Common myeloid progenitor, CD34-positive (primary cell): ENCODE measurements around the gene CHRDL2.

Experiments
- CTCF ChIA-PET: fragments of 350-600 bp; sonication (Branson Sonifier 250); formaldehyde crosslinking; loops from one replicate; lab custom pipeline; 2021; ENCODE audit warnings: antibody characterized with exemption; lab: Charles Lee
- POLR2A ChIA-PET: fragments of 350-600 bp; sonication (Branson Sonifier 250); formaldehyde crosslinking; loops from one replicate; lab custom pipeline; 2021; ENCODE audit warnings: antibody characterized with exemption; lab: Charles Lee
- DNase-seq, 3 donors: peaks; one replicate each; pipeline versions ENCODE4 v3.0.0 to v3.0.0-alpha.2; 2013
- H3K27ac ChIP-seq, 2 experiments: 1 replicate in 1 of 2; 2 replicates in 1 of 2; pipeline ENCODE4 v1.7.0; 2013; ENCODE audit warnings: inconsistent platforms in 2 of 2, low read length in 2 of 2, mild to moderate bottlenecking in 2 of 2, low read depth in 1 of 2, moderate library complexity in 1 of 2; ENCODE audit not compliant: severe bottlenecking in 2 of 2, insufficient read depth in 1 of 2, poor library complexity in 1 of 2
- H3K27me3 ChIP-seq, 5 experiments: replicated peaks in 2 of 5; 1 replicate in 3 of 5; 2 replicates in 2 of 5; pipeline versions ENCODE4 v1.6.1 to v1.7.0; 2013; ENCODE audit warnings: low read length in 4 of 5, mild to moderate bottlenecking in 2 of 5, moderate library complexity in 2 of 5, inconsistent platforms in 1 of 5; ENCODE audit not compliant: insufficient read depth in 5 of 5, control insufficient read depth in 4 of 5
- H3K36me3 ChIP-seq, 4 experiments: 1 replicate in 2 of 4; 2 replicates in 2 of 4; pipeline versions ENCODE4 v1.6.1 to v1.7.0; 2013; ENCODE audit warnings: low read length in 3 of 4, control low read depth in 1 of 4, mild to moderate bottlenecking in 1 of 4; ENCODE audit not compliant: control insufficient read depth in 4 of 4, insufficient read depth in 4 of 4
- H3K4me1 ChIP-seq, 4 experiments: 1 replicate in 3 of 4; 2 replicates in 1 of 4; pipeline versions ENCODE4 v1.6.1 to v1.7.1; 2013; ENCODE audit warnings: low read length in 3 of 4, mild to moderate bottlenecking in 3 of 4, control low read depth in 1 of 4, inconsistent platforms in 1 of 4, moderate library complexity in 1 of 4; ENCODE audit not compliant: control insufficient read depth in 4 of 4, insufficient read depth in 4 of 4; ENCODE audit errors: control extremely low read depth in 1 of 4
- H3K4me3 ChIP-seq, 7 experiments: 1 replicate in 4 of 7; 2 replicates in 3 of 7; pipeline versions ENCODE4 v1.5.1 to v1.7.0; 2013; ENCODE audit warnings: mild to moderate bottlenecking in 7 of 7, low read length in 6 of 7, moderate library complexity in 6 of 7, inconsistent platforms in 2 of 7, low read depth in 2 of 7, control low read depth in 1 of 7; ENCODE audit not compliant: insufficient read depth in 4 of 7, control insufficient read depth in 1 of 7; ENCODE audit errors: extremely low read depth in 1 of 7
- H3K9me3 ChIP-seq, 5 experiments: 1 replicate in 4 of 5; 2 replicates in 1 of 5; pipeline versions ENCODE4 v1.6.1 to v1.7.1; 2013; ENCODE audit warnings: low read length in 4 of 5, mild to moderate bottlenecking in 2 of 5, inconsistent platforms in 1 of 5, low read depth in 1 of 5, moderate library complexity in 1 of 5; ENCODE audit not compliant: control insufficient read depth in 4 of 5, insufficient read depth in 2 of 5; ENCODE audit errors: control extremely low read depth in 1 of 5
- WGBS: methylation state at CpG from one replicate; pipeline ENCODE4 v1.1.5; 2013; ENCODE audit not compliant: insufficient coverage; 5-methylcytosine and 5-hydroxymethylcytosine counted together

The CHRDL2 gene

DNA sequence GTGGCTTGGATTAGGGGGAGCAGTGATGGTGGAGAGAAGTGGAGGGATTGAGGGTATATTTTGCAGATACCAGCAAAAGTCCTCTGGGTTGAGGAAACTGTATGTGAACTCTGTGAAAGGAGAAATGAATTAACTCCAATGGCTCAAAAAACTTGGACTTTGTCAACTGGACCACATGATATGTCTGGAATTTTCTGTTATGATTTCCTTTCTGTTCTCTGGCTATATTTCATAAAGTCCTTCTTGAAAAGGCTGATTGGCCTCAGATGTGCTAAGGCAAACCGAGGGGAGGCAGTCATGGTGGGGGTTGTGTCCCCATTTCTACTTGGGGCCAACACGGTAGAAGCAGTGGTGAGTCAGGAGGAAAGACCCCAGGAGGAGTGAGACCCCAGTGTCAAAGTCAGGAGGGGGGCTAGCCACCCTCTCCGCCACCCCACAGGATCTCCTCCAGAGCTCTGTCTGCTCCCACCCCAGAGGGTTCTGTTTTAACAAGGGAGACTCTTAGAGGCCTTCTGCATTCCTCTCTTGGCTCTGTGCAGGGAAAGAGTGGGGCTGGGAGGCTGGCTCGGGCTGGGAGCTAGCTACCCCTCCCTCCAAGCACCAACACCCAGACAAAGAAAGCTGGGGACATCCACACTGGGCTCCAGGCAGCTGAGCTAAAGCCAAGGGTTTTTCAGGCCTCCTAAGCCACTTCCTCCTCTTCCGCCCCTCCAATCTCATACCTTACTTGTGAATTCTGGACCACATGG, 13.8 kb downstream of the CHRDL2 start:
- Histone ChIP-seq H3K4me1 (no peaks in the 10 kb centered on the region), H3K27me3 (no peaks in the 10 kb centered on the region), H3K4me3 (no peak overlapping the region), H3K36me3 (no peaks in the 10 kb centered on the region), H3K27ac (no peak overlapping the region), H3K9me3 (no peaks in the 10 kb centered on the region)
- 100% methylated on average over 1 of the region's 5 CpGs for WGBS
- ChIA-PET POLR2A (no interaction called here), CTCF (interaction anchor here (1.1 to 1.8 kb wide), 3 partner anchors 9 to 16 kb away, joined by 3 to 5 read pairs (median 4); no protein-coding TSS in a partner anchor)
- no peak for DNase-seq

DNA sequence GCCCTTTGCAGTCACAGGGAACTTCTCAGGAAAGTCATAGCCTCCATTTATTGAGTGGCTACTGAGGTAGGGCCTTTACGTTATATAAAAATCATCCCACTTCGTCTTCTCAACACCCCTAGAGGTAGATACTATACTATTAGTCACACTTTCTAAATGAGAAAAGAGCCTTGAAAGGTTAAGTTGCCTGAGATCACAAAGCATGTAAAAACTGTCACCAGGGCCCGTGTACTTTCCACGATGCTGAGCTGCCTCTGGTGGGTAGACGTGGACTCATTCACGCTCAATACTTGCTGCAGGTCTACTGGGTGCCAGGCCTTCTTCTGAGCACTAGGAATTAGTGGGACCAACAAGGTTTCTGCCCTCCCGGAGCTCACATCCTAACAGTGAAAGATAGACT, 16.3 kb downstream of the CHRDL2 start:
- Histone ChIP-seq H3K4me3 (no peak overlapping the region), H3K9me3 (no peaks in the 10 kb centered on the region), H3K27ac (no peak overlapping the region), H3K4me1 (no peaks in the 10 kb centered on the region), H3K27me3 (no peaks in the 10 kb centered on the region), H3K36me3 (no peaks in the 10 kb centered on the region)
- ChIA-PET CTCF (no interaction called here), POLR2A (no interaction called here)
- WGBS, result 96% methylated on average over 6 of the region's 7 CpGs
- no peak for DNase-seq

DNA sequence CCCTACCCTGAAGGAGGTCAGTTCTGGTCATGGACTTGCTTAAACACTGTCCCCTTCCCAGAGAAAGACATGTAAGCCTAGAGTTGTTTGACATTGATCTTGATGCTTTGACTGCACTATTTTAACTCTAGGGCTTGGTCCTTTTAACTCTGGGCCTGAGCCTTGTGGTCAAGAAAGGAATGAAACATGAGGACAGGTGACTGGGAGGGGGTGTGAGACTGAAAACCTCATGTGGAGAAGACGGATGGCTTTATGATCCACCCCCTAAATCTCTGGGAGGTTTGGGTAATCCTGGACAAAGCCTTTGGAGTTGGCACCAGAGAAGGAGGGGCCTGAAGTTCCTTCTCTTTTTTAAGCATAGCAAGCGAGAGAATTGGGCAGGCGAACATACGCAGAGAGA, 17.5 kb downstream of the CHRDL2 start:
- no peak overlapping the region for H3K27ac ChIP-seq
- DNase-seq, result no peak
- ChIA-PET POLR2A (no interaction called here), CTCF (interaction anchor here (1.7 kb wide), 1 partner anchor 11 kb away, joined by 6 read pairs; no protein-coding TSS in a partner anchor)
- no peaks in the 10 kb centered on the region for H3K36me3 ChIP-seq
- H3K4me3 ChIP-seq, result no peak overlapping the region
- H3K4me1 ChIP-seq, result no peaks in the 10 kb centered on the region
- no peaks in the 10 kb centered on the region for H3K9me3 ChIP-seq
- WGBS, result 87% methylated on average over 3 of the region's 4 CpGs
- H3K27me3 ChIP-seq, result no peaks in the 10 kb centered on the region

DNA sequence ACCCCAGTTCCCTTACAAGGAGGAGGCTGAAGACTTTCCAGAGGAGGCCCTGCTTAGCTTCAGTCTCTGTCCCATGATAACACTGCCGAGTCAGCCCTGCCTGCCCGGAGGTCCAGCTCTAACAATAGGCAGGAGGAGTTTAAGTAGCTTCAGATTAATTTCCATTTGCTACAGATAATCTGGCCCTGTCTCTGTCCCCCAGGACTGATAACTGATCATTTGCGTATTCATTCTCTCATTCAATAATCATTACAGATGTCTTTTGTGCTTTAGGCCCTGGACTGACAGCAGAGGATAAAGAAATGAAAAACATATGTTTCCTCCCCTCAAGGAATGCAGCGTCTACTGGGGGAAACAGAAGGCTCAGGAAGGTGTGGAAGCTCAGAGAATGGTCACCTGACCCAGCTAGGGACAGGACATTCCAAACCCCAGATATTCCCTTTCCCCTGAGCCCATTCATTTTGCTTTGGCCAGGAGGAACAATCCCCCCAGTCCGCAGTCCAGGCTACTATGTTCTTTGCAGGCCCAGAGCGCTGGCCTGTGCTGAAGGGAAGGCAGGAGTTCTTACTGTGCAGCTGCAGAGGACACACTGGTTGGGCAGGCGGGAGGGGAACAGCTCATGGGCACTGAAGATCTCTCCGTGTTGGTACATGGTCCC, 20.8 kb downstream of the CHRDL2 start:
- Histone ChIP-seq H3K36me3 (no peaks in the 10 kb centered on the region), H3K27ac (no peak overlapping the region), H3K4me1 (no peaks in the 10 kb centered on the region), H3K27me3 (no peaks in the 10 kb centered on the region), H3K9me3 (no peaks in the 10 kb centered on the region), H3K4me3 (no peak overlapping the region)
- POLR2A ChIA-PET, result no interaction called here
- WGBS, result 69% methylated on average over 4 of the region's 8 CpGs
- CTCF ChIA-PET, result interaction anchor here (0.9 to 1.4 kb wide), 4 partner anchors 8 to 17 kb away, joined by 3 to 8 read pairs (median 3); no protein-coding TSS in a partner anchor
- no peak for DNase-seq

DNA sequence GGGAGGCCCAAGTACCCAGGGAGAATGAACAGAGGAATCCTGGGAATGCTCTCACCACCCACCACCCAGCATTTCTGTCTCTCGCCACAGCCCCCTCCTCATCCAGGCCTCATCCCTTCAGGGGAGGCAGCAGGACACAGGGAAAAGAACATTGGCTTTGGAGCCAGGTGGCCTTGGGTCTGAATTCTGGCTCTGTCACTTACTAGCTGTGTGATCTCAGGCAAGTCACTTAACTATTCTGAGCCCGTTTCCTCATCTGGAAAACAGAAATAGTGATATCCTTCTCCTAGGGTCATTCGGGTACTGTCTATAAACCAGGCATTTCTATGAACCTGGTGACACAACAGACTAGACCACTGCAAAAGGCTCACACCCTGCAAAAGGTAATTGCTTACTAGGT, 22.1 kb downstream of the CHRDL2 start:
- 50% methylated on average over 2 of the region's 3 CpGs for WGBS
- no peaks in the 10 kb centered on the region for H3K9me3 ChIP-seq
- ChIA-PET CTCF (interaction anchor here (2.7 kb wide), 1 partner anchor 17 kb away, joined by 7 read pairs; no protein-coding TSS in a partner anchor), POLR2A (no interaction called here)
- DNase-seq, result no peak
- no peaks in the 10 kb centered on the region for H3K36me3 ChIP-seq
- H3K4me1 ChIP-seq, result no peaks in the 10 kb centered on the region
- no peaks in the 10 kb centered on the region for H3K27me3 ChIP-seq
- H3K4me3 ChIP-seq, result no peak overlapping the region
- no peak overlapping the region for H3K27ac ChIP-seq

DNA sequence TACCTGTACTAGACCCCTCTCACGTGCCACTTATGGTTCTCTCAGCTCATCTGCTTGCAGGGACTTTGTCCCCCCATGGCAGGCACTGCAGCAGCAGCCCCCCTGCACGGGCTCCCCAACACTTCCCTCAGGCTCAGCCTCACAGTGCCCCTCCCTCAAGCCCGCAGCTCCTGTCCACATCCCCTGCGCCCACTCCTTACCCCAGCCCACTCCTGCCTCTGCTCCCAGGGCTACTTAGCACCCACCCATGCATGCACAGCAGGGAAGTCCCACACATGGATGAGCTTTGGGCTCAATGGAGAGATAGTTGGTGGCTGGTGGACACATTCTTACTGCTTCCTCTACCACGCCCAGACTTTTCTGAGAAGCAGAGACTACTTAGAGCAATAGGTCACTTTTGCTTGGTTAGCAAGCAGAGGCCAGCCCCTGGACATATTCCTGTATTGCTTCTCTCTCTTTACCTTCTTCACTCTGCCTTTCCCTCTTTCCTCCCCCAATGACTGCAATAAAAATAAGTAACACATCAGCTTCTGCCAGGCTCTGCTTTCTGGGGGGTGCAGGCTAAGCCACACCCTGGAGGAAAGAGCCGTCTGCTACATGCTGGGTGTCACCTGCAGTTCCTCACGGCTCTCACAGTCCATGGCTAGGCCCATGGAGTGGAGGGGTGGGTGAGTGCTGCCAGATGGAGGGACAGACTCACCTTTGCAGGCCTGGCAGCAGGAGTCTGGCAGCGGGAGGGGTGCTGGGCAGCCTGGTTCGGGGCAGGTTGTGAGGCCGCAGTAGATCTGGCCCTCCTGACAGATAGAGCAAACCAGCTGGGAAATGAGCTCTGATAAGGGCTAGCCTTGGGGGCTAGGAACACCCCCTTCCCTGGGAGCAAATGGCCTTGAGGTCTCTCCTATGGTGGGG, 23.4 kb downstream of the CHRDL2 start:
- no peak overlapping the region for H3K27ac ChIP-seq
- no peaks in the 10 kb centered on the region for H3K9me3 ChIP-seq
- 87% methylated on average over 5 of the region's 10 CpGs for WGBS
- H3K4me1 ChIP-seq, result no peaks in the 10 kb centered on the region
- no peak overlapping the region for H3K4me3 ChIP-seq
- H3K27me3 ChIP-seq, result no peaks in the 10 kb centered on the region
- POLR2A ChIA-PET, result no interaction called here
- CTCF ChIA-PET, result interaction anchor here (0.9 to 2.7 kb wide), 4 partner anchors 13 to 32 kb away, joined by 3 to 7 read pairs (median 4); no protein-coding TSS in a partner anchor
- H3K36me3 ChIP-seq, result no peaks in the 10 kb centered on the region
- DNase-seq, result no peak
